ENCODE data around the gene HEXA. TPM values are rescaled to one million over a fixed set of nuclear protein-coding genes. Genes with fewer than 3 reads are reported as not detected.

Gene HEXA
- total and polyA plus RNA-seq, 9 of the 15 experiments (the other 6 are each of a cell fraction or from before 2014, with no cell fraction given) = 22.2 to 136 (median 68.9) TPM

- Histone ChIP-seq H3K9me3 (replicated peaks; ENCODE audit: control insufficient read depth, insufficient read depth, low read depth, low read length) (no peaks in the 10 kb centered on the region), H3K9me1 (ENCODE audit: control insufficient read depth, insufficient read depth, low read length) (no peaks in the 10 kb centered on the region), H3K27ac (ENCODE audit: extremely low read depth, low read depth, low read length) (no peak overlapping the region), H3K4me2 (ENCODE audit: insufficient read depth, low read length) (no peak overlapping the region), H3K4me1 (replicated peaks in 1 of 2; ENCODE audit: control insufficient read depth in 2 of 2, insufficient read depth in 2 of 2, low read length in 2 of 2) (no peaks in the 10 kb centered on the region), H3K4me3 (no peak overlapping the region), H3K9ac (ENCODE audit: insufficient read depth in 1 of 2, low read depth in 2 of 2, low read length in 2 of 2) (no peak overlapping the region), H3K27me3 (ENCODE audit: control insufficient read depth in 2 of 2, insufficient read depth in 2 of 2, low read length in 2 of 2) (no peaks in the 10 kb centered on the region), H3K36me3 (ENCODE audit: control insufficient read depth, insufficient read depth, low read length) (peaks cover 47% of the 10 kb centered on the region), H3K79me2 (ENCODE audit: control insufficient read depth, insufficient read depth, low read length) (peaks cover 13% of the 10 kb centered on the region; the same call in 2 of the 3 replicates), H4K20me1 (replicated peaks; ENCODE audit: control insufficient read depth, insufficient read depth, low read length) (no peaks in the 10 kb centered on the region), H2AFZ (ENCODE audit: low read depth, low read length) (no peak overlapping the region)
- ChIA-PET POLR2A (interaction anchor here (0.5 to 1.1 kb wide), 3 partner anchors 11 to 1668 kb away, joined by 3 read pairs; no protein-coding TSS in a partner anchor), CTCF (ENCODE audit: low intra/inter-chr PET ratio) (no interaction called here)
- ATAC-seq = no peak
- in situ Hi-C loops (cut with MboI) (no loop called here), intact Hi-C loops (cut with micrococcal nuclease) (no loop called here)
- no TSS peak for BruUV-seq (replicated peaks)
- WGBS (ENCODE audit: insufficient coverage, low coverage, missing lambda C conversion rate) = 80% methylated on average over 2 of the region's 2 CpGs
- no peak for DNase-seq (ENCODE audit: extremely low read depth in 1 of 4, low spot score in 3 of 4)
- no peak for FAIRE-seq
- no peak for TF ChIP-seq NCOA4 (IDR thresholded peaks at IDR 0.05; ENCODE audit: partially characterized antibody)
- no peak for TF ChIP-seq BMI1 (IDR thresholded peaks at IDR 0.05; ENCODE audit: low read length)
- no peak for TF ChIP-seq IRF1 (CRISPR knock-in tag; IDR thresholded peaks at IDR 0.05; ENCODE audit: borderline replicate concordance)
- TF ChIP-seq HDGF (IDR thresholded peaks at IDR 0.05) = no peak
- no peak for TF ChIP-seq MTA2 (IDR thresholded peaks at IDR 0.05; ENCODE audit: low read depth)
- no peak for TF ChIP-seq NFIX (CRISPR knock-in tag; IDR thresholded peaks at IDR 0.05; ENCODE audit: low read depth)
- TF ChIP-seq ZNF133 (CRISPR knock-in tag; IDR thresholded peaks at IDR 0.05) = no peak
- TF ChIP-seq ZNF76 (CRISPR knock-in tag; IDR thresholded peaks at IDR 0.05; ENCODE audit: borderline replicate concordance) = no peak
- no peak for TF ChIP-seq TBL1XR1 (IDR thresholded peaks at IDR 0.05; ENCODE audit: low read length in 2 of 2)
- no peak for TF ChIP-seq ZNF609 (CRISPR knock-in tag; IDR thresholded peaks at IDR 0.05; ENCODE audit: borderline replicate concordance)
- no peak for TF ChIP-seq ZNF511 (CRISPR knock-in tag; IDR thresholded peaks at IDR 0.05)
- no peak for TF ChIP-seq POLR2AphosphoS5 (IDR thresholded peaks at IDR 0.05; ENCODE audit: control insufficient read depth, insufficient read depth, low read depth, low read length)
- TF ChIP-seq RBM15 (IDR thresholded peaks at IDR 0.05; ENCODE audit: insufficient read depth, low read length) = no peak
- TF ChIP-seq TCF7 (IDR thresholded peaks at IDR 0.05; ENCODE audit: borderline replicate concordance) = no peak
- TF ChIP-seq MNT (conservative IDR thresholded peaks at IDR 0.05) = no peak
- TF ChIP-seq PTRF (tag; IDR thresholded peaks at IDR 0.05) = no peak
- TF ChIP-seq CEBPB (tag; IDR thresholded peaks at IDR 0.05) = no peak
Measured at GRCh38 chr15:72368325-72368724, 7.5 kb downstream of the HEXA start.
